ENCODE data around the gene ZCCHC3. TPM values are rescaled to one million over a fixed set of nuclear protein-coding genes. Genes with fewer than 3 reads are reported as not detected.
A peak's percentile ranks its signal among the peaks of the same experiment; 100 is the strongest.

The ZCCHC3 gene
- total and polyA plus RNA-seq, 2 donors (not counting 1 experiment from before 2014, with no cell fraction given) = 8.7 to 11.6 TPM

GRCh38 chr20:313948-314347 lies 16.6 kb downstream of the ZCCHC3 start:
- Histone ChIP-seq H3K27me3 (ENCODE audit: control insufficient read depth, insufficient read depth, low read length) (no peaks in the 10 kb centered on the region), H3K9me3 (ENCODE audit: control insufficient read depth, insufficient read depth, low read depth, low read length) (no peaks in the 10 kb centered on the region), H3K36me3 (ENCODE audit: control insufficient read depth, insufficient read depth, low read length) (no peaks in the 10 kb centered on the region), H3K4me3 (replicated peaks in 1 of 4; ENCODE audit: control extremely low read depth in 1 of 4, insufficient read depth in 1 of 4, low read depth in 3 of 4, low read length in 4 of 4) (no peak overlapping the region), H4K20me1 (ENCODE audit: control insufficient read depth, extremely low read depth, insufficient read depth, low read length) (no peaks in the 10 kb centered on the region), H2AFZ (ENCODE audit: low read length) (no peak overlapping the region), H3K9ac (ENCODE audit: insufficient read depth, low read length) (no peak overlapping the region), H3K27ac (ENCODE audit: insufficient read depth, low read length) (no peak overlapping the region), H3K79me2 (ENCODE audit: control insufficient read depth, insufficient read depth, low read length) (no peaks in the 10 kb centered on the region), H3K4me1 (ENCODE audit: control insufficient read depth, extremely low read depth, insufficient read depth, low read length) (peaks cover 8% of the 10 kb centered on the region), H3K4me2 (ENCODE audit: extremely low read depth, insufficient read depth, low read length) (peak overlapping the region; percentile 23)
- TF ChIP-seq EZH2 (IDR thresholded peaks at IDR 0.05; ENCODE audit: low read length, missing control alignments) = no peak
- TF ChIP-seq CTCF (conservative IDR thresholded peaks at IDR 0.05 in 1 of 2, IDR thresholded peaks at IDR 0.05 in 1 of 2; ENCODE audit: low read depth in 1 of 2, low read length in 2 of 2) = no peak
- peak; percentile 42 to 70 for DNase-seq (ENCODE audit: low read depth in 2 of 2)

GRCh38 chr20:316316-317068 lies 19.1 kb downstream of the ZCCHC3 start:
- Histone ChIP-seq H3K27me3 (ENCODE audit: control insufficient read depth, insufficient read depth, low read length) (no peaks in the 10 kb centered on the region), H3K36me3 (ENCODE audit: control insufficient read depth, insufficient read depth, low read length) (no peaks in the 10 kb centered on the region), H3K9me3 (ENCODE audit: control insufficient read depth, insufficient read depth, low read depth, low read length) (no peaks in the 10 kb centered on the region), H3K4me2 (ENCODE audit: extremely low read depth, insufficient read depth, low read length) (no peak overlapping the region), H3K4me3 (replicated peaks in 1 of 4; ENCODE audit: control extremely low read depth in 1 of 4, insufficient read depth in 1 of 4, low read depth in 3 of 4, low read length in 4 of 4) (no peak overlapping the region), H3K27ac (ENCODE audit: insufficient read depth, low read length) (peak overlapping the region; percentile 6), H3K4me1 (ENCODE audit: control insufficient read depth, extremely low read depth, insufficient read depth, low read length) (peaks cover 2% of the 10 kb centered on the region), H3K9ac (ENCODE audit: insufficient read depth, low read length) (no peak overlapping the region), H4K20me1 (ENCODE audit: control insufficient read depth, extremely low read depth, insufficient read depth, low read length) (no peaks in the 10 kb centered on the region), H2AFZ (ENCODE audit: low read length) (no peak overlapping the region), H3K79me2 (ENCODE audit: control insufficient read depth, insufficient read depth, low read length) (no peaks in the 10 kb centered on the region)
- TF ChIP-seq EZH2 (IDR thresholded peaks at IDR 0.05; ENCODE audit: low read length, missing control alignments) (no peak), CTCF (conservative IDR thresholded peaks at IDR 0.05 in 1 of 2, IDR thresholded peaks at IDR 0.05 in 1 of 2; ENCODE audit: low read depth in 1 of 2, low read length in 2 of 2) (no peak)
- peak; percentile 49 to 70 for DNase-seq (ENCODE audit: low read depth in 2 of 2)

- Histone ChIP-seq H3K4me1 (ENCODE audit: control insufficient read depth, extremely low read depth, insufficient read depth, low read length) (peaks cover 6% of the 10 kb centered on the region), H2AFZ (ENCODE audit: low read length) (peak overlapping the region; percentile 77), H3K36me3 (ENCODE audit: control insufficient read depth, insufficient read depth, low read length) (no peaks in the 10 kb centered on the region), H3K9me3 (ENCODE audit: control insufficient read depth, insufficient read depth, low read depth, low read length) (no peaks in the 10 kb centered on the region), H3K79me2 (ENCODE audit: control insufficient read depth, insufficient read depth, low read length) (peaks cover 22% of the 10 kb centered on the region), H3K4me2 (ENCODE audit: extremely low read depth, insufficient read depth, low read length) (peak overlapping the region; percentile 88), H3K4me3 (replicated peaks in 1 of 4; ENCODE audit: control extremely low read depth in 1 of 4, insufficient read depth in 1 of 4, low read depth in 3 of 4, low read length in 4 of 4) (peak overlapping the region; percentile 60 to 95 (median 76)), H4K20me1 (ENCODE audit: control insufficient read depth, extremely low read depth, insufficient read depth, low read length) (no peaks in the 10 kb centered on the region), H3K27ac (ENCODE audit: insufficient read depth, low read length) (peak overlapping the region; percentile 83), H3K27me3 (ENCODE audit: control insufficient read depth, insufficient read depth, low read length) (no peaks in the 10 kb centered on the region), H3K9ac (ENCODE audit: insufficient read depth, low read length) (peak overlapping the region; percentile 72)
- peak; percentile 76 to 82 for DNase-seq (ENCODE audit: low read depth in 2 of 2)
- TF ChIP-seq EZH2 (IDR thresholded peaks at IDR 0.05; ENCODE audit: low read length, missing control alignments) (no peak), CTCF (conservative IDR thresholded peaks at IDR 0.05 in 1 of 2, IDR thresholded peaks at IDR 0.05 in 1 of 2; ENCODE audit: low read depth in 1 of 2, low read length in 2 of 2) (peak; percentile 47 to 52)
Observed at GRCh38 chr20:324177-325044, 27.0 kb downstream of the ZCCHC3 start.

Data from fibroblast of lung (primary cell).